Uterus (tissue), 2 donors: ENCODE results near the gene CAND2.

ENCODE experiments used
- CTCF ChIP-seq, 4 experiments: fragments of 200-600 bp in 2 of 4; fragments of 450-650 bp in 2 of 4; sonication (generic) in 2 of 4; IDR thresholded peaks; one replicate each; pipeline ENCODE4 v1.5.1; 2016 to 2019; ENCODE audit warnings: antibody characterized with exemption in 4 of 4, mild to moderate bottlenecking in 2 of 4, moderate library complexity in 1 of 4
- POLR2A ChIP-seq, 2 donors: fragments of 450-650 bp; IDR thresholded peaks; one replicate each; pipeline ENCODE4 v1.6.1; 2016; ENCODE audit warnings: antibody characterized with exemption in 2 of 2, mild to moderate bottlenecking in 1 of 2, moderate library complexity in 1 of 2

GRCh38 chr3:12751571-12751970, 44.9 kb upstream of the CAND2 start:
- no peak for TF ChIP-seq CTCF (IDR thresholded peaks at IDR 0.05)
- TF ChIP-seq POLR2A (IDR thresholded peaks at IDR 0.05), result no peak
